Fibroblast of lung (primary cell): ENCODE data around the gene BTG3.

ENCODE experiments used
- CTCF ChIP-seq, 2 donors: IDR thresholded peaks in 1 of 2; conservative IDR thresholded peaks in 1 of 2; 1 replicate in 1 of 2; 2 replicates in 1 of 2; pipeline ENCODE4 v1.5.1; 2011 to 2012; ENCODE audit warnings: low read length in 2 of 2, control low read depth in 1 of 2, inconsistent platforms in 1 of 2, low read depth in 1 of 2, mild to moderate bottlenecking in 1 of 2
- EZH2 ChIP-seq: IDR thresholded peaks from 2 replicates; pipeline ENCODE4 v1.5.1; 2012; ENCODE audit warnings: low read length, control low read depth, mild to moderate bottlenecking; ENCODE audit errors: missing control alignments

GRCh38 chr21:17560377-17561025, 52.2 kb downstream of the BTG3 start:
- TF ChIP-seq CTCF (conservative IDR thresholded peaks at IDR 0.05 in 1 of 2, IDR thresholded peaks at IDR 0.05 in 1 of 2; ENCODE audit: low read depth in 1 of 2, low read length in 2 of 2) = no peak
- no peak for TF ChIP-seq EZH2
